Measurements from ENCODE around the gene CRTC1. TPM values are rescaled to one million over a fixed set of nuclear protein-coding genes. Genes with fewer than 3 reads are reported as not detected.

CRTC1 gene, protein sequence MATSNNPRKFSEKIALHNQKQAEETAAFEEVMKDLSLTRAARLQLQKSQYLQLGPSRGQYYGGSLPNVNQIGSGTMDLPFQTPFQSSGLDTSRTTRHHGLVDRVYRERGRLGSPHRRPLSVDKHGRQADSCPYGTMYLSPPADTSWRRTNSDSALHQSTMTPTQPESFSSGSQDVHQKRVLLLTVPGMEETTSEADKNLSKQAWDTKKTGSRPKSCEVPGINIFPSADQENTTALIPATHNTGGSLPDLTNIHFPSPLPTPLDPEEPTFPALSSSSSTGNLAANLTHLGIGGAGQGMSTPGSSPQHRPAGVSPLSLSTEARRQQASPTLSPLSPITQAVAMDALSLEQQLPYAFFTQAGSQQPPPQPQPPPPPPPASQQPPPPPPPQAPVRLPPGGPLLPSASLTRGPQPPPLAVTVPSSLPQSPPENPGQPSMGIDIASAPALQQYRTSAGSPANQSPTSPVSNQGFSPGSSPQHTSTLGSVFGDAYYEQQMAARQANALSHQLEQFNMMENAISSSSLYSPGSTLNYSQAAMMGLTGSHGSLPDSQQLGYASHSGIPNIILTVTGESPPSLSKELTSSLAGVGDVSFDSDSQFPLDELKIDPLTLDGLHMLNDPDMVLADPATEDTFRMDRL
- 0.65 and 0.86 TPM in 2 replicates for total RNA-seq

GRCh38 chr19:18683109-18683957 lies at the start of gene CRTC1:
TSS of gene CRTC1 (plus strand) at chr19:18683680. CDS start at chr19:18683703, 23 bp downstream.

GRCh38 chr19:18636969-18637629 lies 46.4 kb upstream of the CRTC1 start, which contains the start of gene KLHL26:
TSS of gene KLHL26 (plus strand) at chr19:18637028. CDS start at chr19:18637055, 27 bp downstream.

GRCh38 chr19:18790566-18791314 lies 107.3 kb downstream of the CRTC1 start, which contains the start of gene COMP:
TSS of gene COMP (minus strand) at chr19:18791305. CDS start at chr19:18791269, 36 bp downstream.

DNA sequence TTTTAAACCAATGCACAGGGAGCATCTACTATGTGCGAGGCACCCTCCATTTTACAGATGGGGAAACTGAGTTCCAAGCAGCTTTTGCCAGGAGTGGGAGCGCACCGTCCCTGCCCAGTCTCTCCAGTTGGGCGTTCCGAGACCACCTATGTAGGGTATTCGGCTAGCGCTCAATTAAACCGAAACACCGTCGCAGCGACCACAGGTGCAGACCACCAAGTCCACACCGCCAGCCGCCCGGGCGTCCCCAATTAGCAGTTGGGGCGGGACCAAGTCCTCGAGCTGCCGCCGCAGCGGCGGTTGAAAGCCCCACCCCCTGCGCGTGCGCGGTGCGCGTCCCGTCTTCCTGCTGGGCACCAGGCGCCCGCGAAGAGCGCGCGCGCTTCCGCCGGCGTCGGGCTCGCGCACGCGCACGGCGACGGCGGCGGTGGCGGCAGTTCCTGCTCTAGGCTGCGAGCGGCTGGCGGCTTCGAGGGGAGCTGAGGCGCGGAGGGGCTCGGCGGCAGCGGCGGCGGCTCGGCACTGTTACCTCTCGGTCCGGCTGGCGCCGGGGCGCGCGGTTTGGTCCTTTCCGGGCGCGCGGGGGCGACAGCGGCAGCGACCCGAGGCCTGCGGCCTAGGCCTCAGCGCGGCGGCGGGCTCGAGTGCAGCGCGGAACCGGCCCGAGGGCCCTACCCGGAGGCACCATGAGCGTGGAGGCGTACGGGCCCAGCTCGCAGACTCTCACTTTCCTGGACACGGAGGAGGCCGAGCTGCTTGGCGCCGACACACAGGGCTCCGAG lies 148.2 kb downstream of the CRTC1 start, which contains the start of gene UPF1:
Gene UPF1 (plus strand): TSS at position 436 of the 782 bp plus-strand sequence. CDS start 251 bp downstream, at position 687.

Other genes starting within 250 kb of the CRTC1 start
- gene ISYNA1, start 245.5 kb upstream of the CRTC1 start, total RNA-seq: 45.5 and 46.1 TPM in 2 replicates
- 10.5 and 11.3 TPM in 2 replicates for gene ELL, start 161.6 kb upstream of the CRTC1 start, total RNA-seq
- gene FKBP8, start 140.1 kb upstream of the CRTC1 start, total RNA-seq: 147 and 170 TPM in 2 replicates
- 52.0 and 54.2 TPM in 2 replicates for gene KXD1, start 125.8 kb upstream of the CRTC1 start, total RNA-seq
- gene UBA52, start 111.8 kb upstream of the CRTC1 start, total RNA-seq: 811 and 1,032 TPM in 2 replicates
- gene REX1BD, start 94.9 kb upstream of the CRTC1 start, total RNA-seq: 43.6 and 45.5 TPM in 2 replicates
- gene CRLF1, start 76.9 kb upstream of the CRTC1 start, total RNA-seq: not detected in 2 replicates
- not detected in 2 replicates for gene TMEM59L, start 70.8 kb upstream of the CRTC1 start, total RNA-seq
- 1.6 and 2.7 TPM in 2 replicates for gene KLHL26, start 46.7 kb upstream of the CRTC1 start, total RNA-seq
- gene COMP, start 107.6 kb downstream of the CRTC1 start, total RNA-seq: under 0.01 TPM in 1 of 2 replicates, not detected in the other
- 45.8 and 52.3 TPM in 2 replicates for gene UPF1, start 148.3 kb downstream of the CRTC1 start, total RNA-seq
- 1.8 and 2.2 TPM in 2 replicates for gene CERS1, start 212.5 kb downstream of the CRTC1 start, total RNA-seq
- 141 and 191 TPM in 2 replicates for gene COPE, start 235.7 kb downstream of the CRTC1 start, total RNA-seq
- 36.8 and 39.4 TPM in 2 replicates for gene DDX49, start 236.0 kb downstream of the CRTC1 start, total RNA-seq

All from dermis lymphatic vessel endothelial cell (primary cell).